ENCODE data around the gene CHCHD4. TPM values are rescaled to one million over a fixed set of nuclear protein-coding genes. Genes with fewer than 3 reads are reported as not detected.

CHCHD4 gene
- total RNA-seq, 1 donor from 2014 or later, result 9.8 TPM

DNA sequence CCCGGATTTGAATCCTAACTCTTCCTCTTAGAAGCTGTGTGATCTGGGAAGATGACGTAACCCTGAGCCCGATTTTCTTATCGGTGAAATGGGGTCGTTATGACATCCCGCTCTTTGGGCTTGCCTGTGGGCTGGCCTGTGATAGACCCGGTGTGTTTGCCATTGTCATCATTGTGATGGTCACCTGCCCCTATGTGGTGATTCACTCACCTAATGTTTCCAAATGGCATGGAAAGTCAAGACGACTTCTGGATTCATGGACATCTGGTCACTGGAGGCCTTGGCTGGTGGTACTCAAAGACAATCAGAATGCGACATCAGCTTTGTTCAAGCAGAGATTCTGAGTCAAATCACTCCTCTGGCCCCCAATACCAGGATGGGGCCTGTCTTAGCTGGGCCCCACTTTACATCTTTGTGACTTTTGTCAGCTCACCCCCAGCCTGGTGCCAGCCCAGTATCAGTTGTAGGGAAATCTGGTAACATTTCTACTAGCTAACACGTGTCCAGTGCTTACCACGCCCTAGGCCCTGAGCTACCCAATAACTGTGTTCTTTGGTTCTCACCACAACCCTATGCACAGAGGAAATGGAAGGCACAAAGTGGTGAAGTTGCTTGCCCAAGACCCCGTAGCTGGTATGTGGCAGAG lies 3.0 kb upstream of the CHCHD4 start:
- no peaks in the 10 kb centered on the region for H3K27me3 Mint-ChIP-seq
- peaks cover 49% of the 10 kb centered on the region for H3K36me3 Mint-ChIP-seq (ENCODE audit: low read depth)
- H3K4me3 Mint-ChIP-seq, result no peak overlapping the region
- no peaks in the 10 kb centered on the region for H3K9me3 Mint-ChIP-seq
- peaks cover 35% of the 10 kb centered on the region for H3K4me1 Mint-ChIP-seq
- ChIA-PET CTCF (no interaction called here), POLR2A (interaction anchor here (0.7 kb wide), 1 partner anchor 45 kb away, joined by 3 read pairs; no protein-coding TSS in a partner anchor)
- TF ChIP-seq, protein P1, sequence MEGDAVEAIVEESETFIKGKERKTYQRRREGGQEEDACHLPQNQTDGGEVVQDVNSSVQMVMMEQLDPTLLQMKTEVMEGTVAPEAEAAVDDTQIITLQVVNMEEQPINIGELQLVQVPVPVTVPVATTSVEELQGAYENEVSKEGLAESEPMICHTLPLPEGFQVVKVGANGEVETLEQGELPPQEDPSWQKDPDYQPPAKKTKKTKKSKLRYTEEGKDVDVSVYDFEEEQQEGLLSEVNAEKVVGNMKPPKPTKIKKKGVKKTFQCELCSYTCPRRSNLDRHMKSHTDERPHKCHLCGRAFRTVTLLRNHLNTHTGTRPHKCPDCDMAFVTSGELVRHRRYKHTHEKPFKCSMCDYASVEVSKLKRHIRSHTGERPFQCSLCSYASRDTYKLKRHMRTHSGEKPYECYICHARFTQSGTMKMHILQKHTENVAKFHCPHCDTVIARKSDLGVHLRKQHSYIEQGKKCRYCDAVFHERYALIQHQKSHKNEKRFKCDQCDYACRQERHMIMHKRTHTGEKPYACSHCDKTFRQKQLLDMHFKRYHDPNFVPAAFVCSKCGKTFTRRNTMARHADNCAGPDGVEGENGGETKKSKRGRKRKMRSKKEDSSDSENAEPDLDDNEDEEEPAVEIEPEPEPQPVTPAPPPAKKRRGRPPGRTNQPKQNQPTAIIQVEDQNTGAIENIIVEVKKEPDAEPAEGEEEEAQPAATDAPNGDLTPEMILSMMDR (IDR thresholded peaks at IDR 0.05), result no peak
- intact Hi-C loops (cut with micrococcal nuclease), result loop anchor here (10.0 kb wide), 1 partner anchor 473 kb away; no protein-coding TSS in a partner anchor
- H3K27ac Mint-ChIP-seq, result no peak overlapping the region
- ATAC-seq (ENCODE audit: low read depth) (no peak), DNase-seq (no peak)

DNA sequence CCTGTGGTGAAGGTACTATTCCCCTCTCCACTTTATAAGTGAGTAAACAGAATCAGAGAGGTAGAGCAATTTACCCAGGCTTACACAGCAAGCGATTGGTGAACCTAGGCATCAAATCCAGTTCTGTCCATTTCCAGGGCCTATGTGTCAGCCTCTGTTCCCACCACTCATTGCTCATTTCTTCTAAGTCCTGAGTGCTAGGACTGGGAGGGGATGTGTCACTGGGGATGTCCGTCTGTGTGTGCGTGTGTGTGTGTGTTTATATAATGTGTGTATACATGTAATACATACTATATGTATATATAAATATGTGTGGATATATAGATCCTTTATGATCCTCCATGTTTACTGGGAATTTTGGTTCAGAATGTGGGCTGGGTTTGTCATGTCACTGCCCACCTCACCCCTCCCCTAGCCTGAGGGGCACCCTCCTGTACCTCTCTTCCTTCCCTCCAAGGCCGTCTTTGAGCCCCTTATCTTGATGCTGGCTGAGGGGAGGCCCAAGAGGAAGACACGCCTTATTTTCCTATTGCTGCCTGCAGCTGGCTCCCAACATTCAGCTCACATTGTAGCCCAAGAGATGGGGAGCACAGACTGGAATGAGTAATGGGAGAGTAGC lies 2.3 kb upstream of the CHCHD4 start:
- Mint-ChIP-seq H3K4me3 (no peak overlapping the region), H3K4me1 (peaks cover 40% of the 10 kb centered on the region), H3K27me3 (no peaks in the 10 kb centered on the region), H3K9me3 (no peaks in the 10 kb centered on the region), H3K27ac (no peak overlapping the region), H3K36me3 (ENCODE audit: low read depth) (peaks cover 42% of the 10 kb centered on the region)
- TF ChIP-seq, protein P1 (IDR thresholded peaks at IDR 0.05), result no peak
- DNase-seq (no peak), ATAC-seq (ENCODE audit: low read depth) (no peak)
- intact Hi-C loops (cut with micrococcal nuclease), result loop anchor here (10.0 kb wide), 1 partner anchor 472 kb away; no protein-coding TSS in a partner anchor
- POLR2A ChIA-PET, result interaction anchor here (0.7 kb wide), 1 partner anchor 45 kb away, joined by 3 read pairs; no protein-coding TSS in a partner anchor
- CTCF ChIA-PET, result no interaction called here

GRCh38 chr3:14126017-14126886 lies 1.6 kb upstream of the CHCHD4 start:
- H3K27me3 Mint-ChIP-seq, result no peaks in the 10 kb centered on the region
- intact Hi-C loops (cut with micrococcal nuclease), result loop anchor here (10.0 kb wide), 1 partner anchor 471 kb away; no protein-coding TSS in a partner anchor
- ATAC-seq (ENCODE audit: low read depth) (no peak), DNase-seq (no peak)
- H3K9me3 Mint-ChIP-seq, result no peaks in the 10 kb centered on the region
- peak overlapping the region; percentile 82 for H3K27ac Mint-ChIP-seq
- TF ChIP-seq, protein P1 (IDR thresholded peaks at IDR 0.05), result no peak
- ChIA-PET POLR2A (interaction anchor here (0.7 to 3.9 kb wide), 3 partner anchors 18 to 52 kb away, joined by 3 to 61 read pairs (median 16); partner anchors contain the start of genes LSM3 and XPC), CTCF (interaction anchor here (3.3 kb wide), 1 partner anchor 230 kb away, joined by 12 read pairs; no protein-coding TSS in a partner anchor)
- peaks cover 41% of the 10 kb centered on the region for H3K36me3 Mint-ChIP-seq (ENCODE audit: low read depth)
- H3K4me1 Mint-ChIP-seq, result peaks cover 40% of the 10 kb centered on the region
- H3K4me3 Mint-ChIP-seq, result peak overlapping the region; percentile 94

DNA sequence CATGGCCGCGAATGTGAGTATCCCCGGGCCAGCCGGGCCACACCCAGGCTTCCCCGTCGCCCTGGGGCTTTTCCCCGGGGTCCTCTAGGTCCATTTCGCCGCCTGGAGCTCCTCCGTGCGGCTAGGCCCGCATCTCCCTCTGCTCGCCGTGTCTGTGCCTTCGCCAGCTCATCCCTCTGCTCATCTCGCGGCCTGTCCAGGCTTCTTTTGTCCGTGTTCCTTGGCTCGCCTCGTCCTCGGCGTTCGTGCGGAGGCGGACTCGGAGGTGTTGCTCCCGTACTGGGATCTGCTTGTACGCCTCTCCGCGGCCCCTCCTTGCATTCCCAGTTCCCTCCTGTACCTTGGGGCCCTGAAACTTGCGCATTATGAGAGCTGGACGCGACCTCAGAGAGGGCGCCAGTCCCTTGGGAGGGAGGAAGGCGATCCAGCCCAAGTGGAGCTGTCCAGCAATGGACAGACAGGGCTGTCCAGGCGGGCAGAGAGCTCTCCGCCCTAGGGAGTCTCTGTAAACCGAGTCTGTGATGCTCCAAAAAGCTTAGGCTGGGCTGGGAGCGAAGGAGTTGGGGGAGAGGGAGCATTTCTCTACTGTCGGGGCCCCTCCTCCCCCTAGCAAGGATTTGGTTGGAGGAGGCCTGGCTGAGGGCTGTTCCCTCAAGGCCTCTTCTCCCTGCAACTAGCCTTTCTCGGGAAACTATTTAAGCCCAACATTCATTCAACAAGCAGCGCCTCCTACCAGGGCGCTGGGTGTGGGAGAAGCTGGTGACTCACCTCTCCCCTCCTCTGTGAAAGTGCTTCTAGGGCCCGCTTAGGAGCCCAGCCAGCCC lies 735 bp upstream of the CHCHD4 start:
- Mint-ChIP-seq H3K4me1 (peaks cover 40% of the 10 kb centered on the region), H3K27ac (peak overlapping the region; percentile 82), H3K27me3 (no peaks in the 10 kb centered on the region), H3K36me3 (ENCODE audit: low read depth) (peaks cover 42% of the 10 kb centered on the region), H3K4me3 (peak overlapping the region; percentile 94), H3K9me3 (no peaks in the 10 kb centered on the region)
- ChIA-PET CTCF (interaction anchor here (2.0 to 3.3 kb wide), 2 partner anchors 53 to 229 kb away, joined by 5 to 12 read pairs; partner anchors contain the start of genes LSM3 and XPC), POLR2A (interaction anchor here (0.7 to 3.9 kb wide), 8 partner anchors 15 to 1284 kb away, joined by 3 to 61 read pairs (median 4); partner anchors contain the start of genes CCDC174, LSM3, MRPS25 and RPL32)
- ATAC-seq (ENCODE audit: low read depth), result peak; percentile 28
- intact Hi-C loops (cut with micrococcal nuclease), result loop anchor here (10.0 kb wide), 1 partner anchor 471 kb away; no protein-coding TSS in a partner anchor
- no peak for DNase-seq
- TF ChIP-seq, protein P1 (IDR thresholded peaks at IDR 0.05), result no peak
